ENCODE results near the gene GPT2. TPM values are rescaled to one million over a fixed set of nuclear protein-coding genes. Genes with fewer than 3 reads are reported as not detected.
"Not testable (repeated sequence)": the region's sequence is repeated elsewhere in the genome, so short reads cannot be mapped to it uniquely, and the experiment has no call there.

GPT2 gene
- polyA plus RNA-seq, 1 donor: 34.3 TPM

DNA sequence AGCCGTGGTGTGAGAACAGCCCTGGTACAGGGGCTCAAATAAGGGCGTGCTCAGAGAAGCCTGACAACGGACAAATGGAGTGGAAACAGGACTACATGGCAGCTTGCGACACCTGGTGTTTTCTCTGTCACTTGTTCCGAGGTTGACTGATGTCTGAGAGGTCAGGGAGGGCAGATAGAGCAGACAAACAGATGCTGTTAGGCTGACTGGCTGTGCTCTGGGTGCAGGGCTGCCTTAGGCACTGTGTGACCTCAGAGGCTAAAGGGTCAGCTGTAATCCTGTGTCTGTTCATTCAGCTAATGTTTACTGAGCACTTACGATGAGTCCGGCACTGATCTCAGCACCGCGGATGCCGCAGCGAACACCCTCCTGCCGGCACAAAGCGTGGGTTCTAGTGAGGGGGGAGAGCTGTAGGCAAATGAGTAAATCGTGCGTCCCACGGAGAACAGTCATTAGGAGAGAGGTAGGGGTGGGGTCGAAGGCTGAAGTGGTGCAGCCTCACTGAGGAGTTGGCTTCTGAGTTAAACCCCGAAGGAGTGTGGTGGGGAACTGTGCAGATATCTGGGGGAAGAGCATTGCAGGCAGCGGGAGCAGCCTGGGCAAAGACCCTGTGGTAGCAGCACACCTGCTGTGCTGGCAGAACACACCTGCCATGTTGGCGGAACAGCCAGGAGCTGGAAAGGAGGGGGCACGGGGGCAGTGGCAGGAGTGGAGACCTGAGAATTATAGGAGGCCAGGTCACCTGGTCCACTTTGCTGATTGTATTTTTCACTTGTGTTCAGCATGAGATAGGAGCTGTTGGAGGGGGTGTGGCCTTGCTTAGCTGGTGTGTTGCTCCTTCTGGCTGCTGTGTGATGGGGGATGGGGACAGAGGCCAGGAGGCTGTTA, 35.0 kb downstream of the GPT2 start:
- DNase-seq: no peak

GRCh38 chr16:46920402-46921068, 36.4 kb downstream of the GPT2 start:
- no peak for DNase-seq

GRCh38 chr16:46922239-46922638, 38.1 kb downstream of the GPT2 start:
- DNase-seq: no peak

DNA sequence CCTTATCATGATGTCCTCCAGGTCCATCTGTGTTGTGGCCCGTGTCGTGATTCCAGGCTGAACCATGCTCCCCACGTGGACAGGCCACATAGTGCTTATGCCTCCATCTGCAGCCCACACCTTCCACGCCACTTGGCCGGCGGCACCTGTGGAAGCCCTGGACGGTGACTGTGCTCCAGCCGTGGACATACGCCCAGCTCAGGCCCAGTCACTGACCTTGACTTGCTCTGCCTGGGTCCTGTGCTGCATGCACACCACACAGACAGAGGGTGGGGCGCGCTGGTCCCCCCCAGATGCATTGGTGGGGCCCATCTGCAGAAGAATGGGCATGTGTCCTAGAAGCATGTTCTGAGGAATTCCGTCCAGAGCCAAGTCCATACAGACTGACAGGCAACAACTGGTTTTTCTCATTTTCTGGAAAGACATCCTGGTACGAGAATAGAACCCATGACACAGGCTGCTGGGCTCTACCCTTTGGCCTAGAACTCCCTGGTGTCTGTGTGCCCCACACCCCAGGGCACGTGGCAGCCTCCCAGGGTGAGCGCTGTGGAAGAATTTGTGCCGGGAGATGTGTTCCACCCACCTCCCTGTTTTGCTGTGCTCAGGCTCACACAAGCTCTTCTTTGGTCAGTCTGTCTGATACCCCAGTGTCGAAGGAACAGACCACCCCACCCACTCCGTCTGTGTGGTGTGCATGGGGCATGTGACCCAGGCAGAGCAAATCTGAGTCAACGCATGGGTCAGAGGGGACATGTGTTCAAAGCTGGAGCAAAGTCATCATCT, 39.5 kb downstream of the GPT2 start:
- DNase-seq: no peak

GRCh38 chr16:46924402-46924801, 40.2 kb downstream of the GPT2 start:
- no peak for DNase-seq

DNA sequence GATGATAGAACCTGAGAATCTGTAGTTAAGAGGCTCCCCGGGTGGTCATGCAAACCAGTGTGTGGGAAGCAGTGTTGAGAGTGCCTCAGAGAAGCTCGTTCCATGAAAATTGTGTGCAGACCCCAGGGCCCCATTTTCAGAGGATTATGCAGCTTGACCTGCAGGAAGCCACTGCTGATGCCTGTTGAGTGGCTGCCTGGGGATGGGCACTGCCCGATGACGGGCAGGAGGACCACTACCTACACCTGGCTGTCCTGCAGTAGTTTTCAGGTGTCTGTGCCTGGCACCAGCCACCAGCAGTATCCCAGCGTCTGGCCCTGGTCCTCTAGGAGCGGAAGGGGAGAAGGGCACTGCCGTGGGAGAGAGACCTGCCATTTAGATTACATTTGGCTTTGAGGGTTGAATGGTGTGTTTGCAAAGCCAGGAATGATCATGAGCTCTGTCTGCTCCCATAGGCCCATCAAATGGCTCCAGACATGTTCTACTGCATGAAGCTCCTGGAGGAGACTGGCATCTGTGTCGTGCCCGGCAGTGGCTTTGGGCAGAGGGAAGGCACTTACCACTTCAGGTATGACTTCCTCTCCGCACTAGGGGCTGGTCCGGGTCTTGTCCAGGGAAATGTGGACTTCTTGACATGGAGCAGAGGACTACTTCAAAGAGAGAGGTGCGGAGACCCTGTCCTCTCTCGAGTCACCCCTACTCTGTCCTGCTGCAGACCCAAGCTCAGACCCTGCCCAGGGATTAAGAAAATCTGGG, 42.5 kb downstream of the GPT2 start:
- no peak for DNase-seq

DNA sequence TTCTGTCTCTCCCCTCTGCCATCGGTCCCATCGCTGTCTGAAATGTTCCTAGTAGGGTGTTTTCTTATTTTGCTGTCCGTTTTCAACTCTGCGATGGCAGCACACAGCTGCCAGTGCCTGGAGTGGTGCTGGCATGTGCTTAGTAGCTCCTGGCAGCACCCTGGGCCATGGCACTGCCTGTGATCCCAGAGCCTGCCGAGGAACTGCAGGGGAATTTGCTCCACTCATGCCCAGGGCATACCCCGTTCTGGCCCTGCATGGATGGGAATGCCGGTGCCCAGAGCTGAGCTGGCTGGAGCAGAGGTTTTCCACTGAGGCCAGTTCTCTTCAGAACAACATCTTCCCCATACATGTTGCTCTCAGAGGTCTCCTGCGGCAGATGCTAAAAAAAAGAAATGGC, 43.1 kb downstream of the GPT2 start:
- no peak for DNase-seq

DNA sequence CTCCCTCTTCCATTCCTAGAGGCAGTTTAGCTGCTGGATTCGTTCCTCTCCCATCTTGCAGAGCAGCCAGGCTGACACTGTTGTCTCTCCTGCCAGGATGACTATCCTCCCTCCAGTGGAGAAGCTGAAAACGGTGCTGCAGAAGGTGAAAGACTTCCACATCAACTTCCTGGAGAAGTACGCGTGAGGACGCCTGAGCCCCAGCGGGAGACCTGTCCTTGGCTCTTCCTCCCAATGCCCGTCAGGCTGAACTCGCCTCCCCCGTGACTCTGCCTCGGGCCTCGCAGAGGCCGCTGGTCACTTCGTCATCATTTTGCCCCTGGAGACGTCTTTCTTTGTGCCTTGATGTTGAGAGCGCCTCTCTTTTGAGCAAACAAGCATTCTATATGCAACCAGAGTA, 44.6 kb downstream of the GPT2 start:
- DNase-seq: no peak

DNA sequence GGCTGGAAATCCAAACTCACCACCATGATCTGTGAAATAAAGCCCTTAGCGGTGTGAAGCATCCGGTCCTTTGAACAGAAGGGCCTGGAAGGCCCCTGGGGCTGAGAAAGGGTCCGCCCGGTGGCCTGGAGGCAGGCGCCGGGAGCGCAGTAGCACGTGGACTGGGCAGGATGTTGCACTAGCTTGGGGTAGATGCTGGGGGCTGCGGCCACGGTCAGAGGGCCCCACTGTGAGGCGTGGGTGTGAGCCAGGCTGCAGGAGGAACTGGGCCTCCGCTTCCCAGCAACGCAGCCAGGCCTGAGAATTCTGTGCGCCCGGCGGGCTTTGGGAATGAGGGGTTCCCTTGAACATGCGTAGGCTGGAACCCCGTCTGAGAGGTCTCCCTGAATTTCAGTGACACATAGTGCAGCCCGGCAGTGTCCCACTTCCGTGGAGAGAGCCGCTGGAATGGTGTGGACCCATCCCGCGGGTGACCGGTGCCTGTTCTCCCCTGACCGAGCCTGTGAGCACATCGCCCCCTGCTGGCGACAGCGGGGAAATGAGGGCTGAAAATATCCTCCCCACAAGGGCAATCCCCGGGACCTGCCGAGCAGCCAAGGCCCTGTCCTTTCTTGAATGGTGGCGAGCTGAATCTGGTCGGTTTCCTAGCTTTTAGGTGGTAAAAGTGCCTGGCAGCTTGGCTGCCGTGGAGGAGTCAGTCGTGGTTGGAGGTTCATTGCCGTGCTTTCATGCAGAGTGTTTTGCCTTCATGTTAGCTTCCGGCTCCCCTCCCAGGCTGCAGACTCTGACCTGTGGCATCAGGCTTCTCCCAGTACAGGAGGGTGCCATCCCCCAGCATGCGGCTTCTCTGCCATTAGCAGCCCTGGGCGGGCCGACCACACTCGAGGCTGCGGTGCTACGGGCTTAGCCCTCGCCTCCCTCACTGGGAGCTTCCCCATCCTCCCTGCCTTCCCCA, 45.5 kb downstream of the GPT2 start:
- peak; percentile 38 for DNase-seq

GRCh38 chr16:46930861-46931260, 46.7 kb downstream of the GPT2 start:
- no peak for DNase-seq

GRCh38 chr16:46932802-46933201, 48.6 kb downstream of the GPT2 start:
- no peak for DNase-seq

DNA sequence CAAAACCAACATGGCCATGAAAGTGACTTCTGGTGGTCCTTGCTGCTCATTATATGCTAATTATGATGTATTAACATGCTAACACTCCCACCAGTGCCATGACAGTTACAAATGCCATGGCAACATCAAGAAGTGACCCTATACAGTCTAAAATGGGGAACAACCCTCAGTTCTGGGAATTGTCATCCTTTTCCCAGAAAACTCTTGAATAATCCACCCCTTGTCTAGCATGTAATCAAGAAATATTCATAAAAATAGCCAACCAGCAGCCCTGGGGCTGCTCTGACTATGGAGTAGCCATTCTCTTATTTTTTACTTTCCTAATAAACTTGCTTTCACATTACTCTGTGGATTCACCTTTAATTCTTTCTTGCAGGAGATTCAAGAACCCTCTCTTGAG, 53.4 kb downstream of the GPT2 start:
- DNase-seq: no peak

DNA sequence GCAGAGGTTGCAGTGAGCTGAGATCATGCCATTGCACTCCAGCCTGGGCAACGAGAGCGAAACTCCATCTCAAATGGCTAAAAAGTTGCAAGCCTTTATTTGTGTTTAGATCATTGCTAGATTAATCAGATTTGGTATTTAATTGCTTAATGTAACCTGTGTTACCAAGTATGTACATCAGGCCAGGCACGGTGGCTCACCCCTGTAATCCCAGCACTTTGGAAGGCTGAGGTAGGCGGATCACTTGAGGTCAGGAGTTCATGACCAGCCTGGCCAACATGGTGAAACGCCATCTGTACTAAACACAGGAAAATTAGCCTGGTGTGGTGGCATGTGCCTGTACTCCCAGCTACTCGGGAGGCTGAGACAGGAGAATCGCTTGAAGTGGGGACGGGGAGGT, 60.6 kb downstream of the GPT2 start:
- DNase-seq: not testable (repeated sequence)

- DNase-seq: peak; percentile 25
These were observed 63.9 kb downstream of the GPT2 start for GRCh38 chr16:46947900-46948547.

DNA sequence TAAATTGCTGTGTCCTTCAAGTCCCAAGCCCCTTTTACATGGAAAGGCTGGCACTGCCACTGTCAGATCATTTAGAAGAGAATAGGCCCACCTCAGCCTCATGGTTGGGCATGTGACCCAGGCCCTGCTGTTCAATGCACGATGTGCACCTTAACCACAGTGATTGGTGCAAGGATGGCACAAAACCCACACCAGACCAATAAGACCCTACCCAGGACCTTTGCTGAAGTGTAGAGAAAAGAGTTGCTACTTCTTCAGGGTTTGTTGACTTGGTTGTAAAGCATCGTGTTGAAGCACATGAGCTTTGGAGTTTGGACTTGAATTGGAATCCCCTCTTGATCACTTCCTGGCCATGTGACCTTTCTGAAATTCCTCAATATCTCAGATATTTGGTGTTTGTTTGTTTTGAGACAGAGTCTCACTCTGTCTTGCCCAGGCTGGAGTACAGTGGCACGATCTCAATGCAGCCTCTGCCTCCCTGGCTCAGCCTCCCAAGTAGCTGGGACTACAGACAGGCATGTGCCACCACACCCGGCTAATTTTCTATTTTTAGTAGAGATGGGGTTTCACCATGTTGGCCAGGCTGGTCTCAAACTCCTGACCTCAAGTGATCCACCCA, 64.5 kb downstream of the GPT2 start:
- DNase-seq: no peak

DNA sequence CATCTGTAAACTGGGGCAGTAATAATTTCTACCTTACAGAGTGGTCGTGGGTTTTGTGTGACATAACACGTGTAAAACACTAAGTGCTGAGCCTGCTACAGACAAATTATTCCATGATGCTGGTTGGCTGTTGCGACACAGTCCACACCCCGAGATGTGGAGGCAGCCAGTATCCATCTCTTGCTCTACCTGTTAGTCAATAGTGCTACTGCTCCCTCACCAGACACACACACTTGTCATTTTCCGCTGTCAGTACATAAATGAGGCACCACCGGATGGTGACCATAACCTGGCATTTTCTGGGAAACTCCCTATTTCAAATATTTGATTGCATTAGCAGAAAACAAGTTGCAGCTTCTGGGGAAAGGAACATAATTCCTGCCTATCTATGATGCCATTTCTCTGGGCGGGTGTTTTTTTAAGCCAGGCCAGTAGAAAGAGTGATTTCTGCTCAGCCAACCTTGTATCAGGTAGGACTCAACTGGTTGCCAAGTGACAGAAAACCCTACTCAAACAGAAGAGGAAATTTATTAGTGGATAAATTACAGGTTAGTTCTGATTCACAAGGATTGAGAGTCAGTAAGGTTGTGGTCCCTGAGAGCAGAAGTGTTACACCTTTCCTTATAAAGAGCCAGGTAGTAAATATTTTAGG, 65.2 kb downstream of the GPT2 start:
- DNase-seq: no peak

GRCh38 chr16:46950009-46950408, 65.8 kb downstream of the GPT2 start:
- DNase-seq: no peak

- no peak for DNase-seq
These were observed 70.4 kb downstream of the GPT2 start for GRCh38 chr16:46954562-46954961.

Data from left kidney (tissue), 2 donors.